ENCODE measurements around the gene CLDN9.

The CLDN9 gene

GRCh38 chr16:2981899-2982250, 30.8 kb upstream of the CLDN9 start:
- peaks cover 8% of the 10 kb centered on the region for H3K27me3 Mint-ChIP-seq (ENCODE audit: low read depth)
- no peak for TF ChIP-seq CTCF (IDR thresholded peaks at IDR 0.05; ENCODE audit: unreplicated experiment in 3 of 3)

GRCh38 chr16:2982402-2982801, 30.3 kb upstream of the CLDN9 start:
- Mint-ChIP-seq H3K4me1 (peaks cover 17% of the 10 kb centered on the region), H3K27ac (peak overlapping the region in 2 of 3 experiments; percentile 34 to 78)

More at GRCh38 chr16:2981899-2982250, 30.8 kb upstream of the CLDN9 start:
- peaks cover 22% of the 10 kb centered on the region for H3K4me1 Mint-ChIP-seq
- H3K9me3 Mint-ChIP-seq, result no peaks in the 10 kb centered on the region
- H3K36me3 Mint-ChIP-seq (ENCODE audit: low read depth), result no peaks in the 10 kb centered on the region
- H3K27ac Mint-ChIP-seq, result peak overlapping the region; percentile 78 to 88 (median 84)
- H3K4me3 Mint-ChIP-seq, result peak overlapping the region; percentile 83 to 93 (median 84)

GRCh38 chr16:2983706-2984136, 29.0 kb upstream of the CLDN9 start:
- Mint-ChIP-seq H3K9me3 (no peaks in the 10 kb centered on the region), H3K36me3 (ENCODE audit: low read depth) (no peaks in the 10 kb centered on the region), H3K27me3 (ENCODE audit: low read depth) (peaks cover 8% of the 10 kb centered on the region), H3K27ac (no peak overlapping the region), H3K4me1 (peaks cover 17% of the 10 kb centered on the region), H3K4me3 (peak overlapping the region; percentile 49 to 63 (median 50))
- TF ChIP-seq CTCF (IDR thresholded peaks at IDR 0.05; ENCODE audit: unreplicated experiment in 3 of 3), result peak; percentile 97 to 99 (median 98)

More at GRCh38 chr16:2982402-2982801, 30.3 kb upstream of the CLDN9 start:
- TF ChIP-seq CTCF (IDR thresholded peaks at IDR 0.05; ENCODE audit: unreplicated experiment in 3 of 3), result no peak
- H3K4me3 Mint-ChIP-seq, result peak overlapping the region; percentile 22 to 93 (median 84)
- H3K9me3 Mint-ChIP-seq, result no peaks in the 10 kb centered on the region
- no peaks in the 10 kb centered on the region for H3K36me3 Mint-ChIP-seq (ENCODE audit: low read depth)
- peaks cover 8% of the 10 kb centered on the region for H3K27me3 Mint-ChIP-seq (ENCODE audit: low read depth)

- Mint-ChIP-seq H3K9me3 (no peaks in the 10 kb centered on the region), H3K27ac (no peak overlapping the region), H3K4me1 (peaks cover 17% of the 10 kb centered on the region), H3K27me3 (ENCODE audit: low read depth) (peaks cover 8% of the 10 kb centered on the region), H3K4me3 (no peak overlapping the region), H3K36me3 (ENCODE audit: low read depth) (no peaks in the 10 kb centered on the region)
- TF ChIP-seq CTCF (IDR thresholded peaks at IDR 0.05; ENCODE audit: unreplicated experiment in 3 of 3), result no peak
Observed at GRCh38 chr16:2985462-2985861, 27.3 kb upstream of the CLDN9 start.

GRCh38 chr16:2985893-2986355, 26.8 kb upstream of the CLDN9 start:
- H3K36me3 Mint-ChIP-seq (ENCODE audit: low read depth), result no peaks in the 10 kb centered on the region
- H3K27me3 Mint-ChIP-seq (ENCODE audit: low read depth), result peaks cover 8% of the 10 kb centered on the region
- H3K4me1 Mint-ChIP-seq, result peaks cover 17% of the 10 kb centered on the region
- no peak for TF ChIP-seq CTCF (IDR thresholded peaks at IDR 0.05; ENCODE audit: unreplicated experiment in 3 of 3)
- H3K4me3 Mint-ChIP-seq, result no peak overlapping the region
- H3K27ac Mint-ChIP-seq, result no peak overlapping the region
- no peaks in the 10 kb centered on the region for H3K9me3 Mint-ChIP-seq

- Mint-ChIP-seq H3K27me3 (ENCODE audit: low read depth) (peaks cover 5% of the 10 kb centered on the region), H3K27ac (peak overlapping the region in 1 of 3 experiments; percentile 35), H3K36me3 (ENCODE audit: low read depth) (no peaks in the 10 kb centered on the region), H3K4me3 (no peak overlapping the region), H3K9me3 (no peaks in the 10 kb centered on the region), H3K4me1 (peaks cover 9% of the 10 kb centered on the region)
- TF ChIP-seq CTCF (IDR thresholded peaks at IDR 0.05; ENCODE audit: unreplicated experiment in 3 of 3), result no peak
Observed at GRCh38 chr16:2986623-2987188, 26.0 kb upstream of the CLDN9 start.
